22Rv1 (cell line): ENCODE measurements around the gene TTC21A.

Source experiments
- H3K27ac ChIP-seq: fragments of 450-650 bp; 2 replicates; pipeline ENCODE4 v1.5.1; 2017
- CTCF ChIP-seq: fragments of 450-650 bp; IDR thresholded peaks from 2 replicates; pipeline ENCODE4 v1.5.1; 2017; ENCODE audit warnings: mild to moderate bottlenecking
- ZFX ChIP-seq: fragments of 450-650 bp; IDR thresholded peaks from 2 replicates; pipeline ENCODE4 v1.6.1; 2017; ENCODE audit warnings: antibody characterized with exemption, borderline replicate concordance

Gene TTC21A

GRCh38 chr3:39184968-39185285, 77.4 kb downstream of the TTC21A start:
- no peak overlapping the region for H3K27ac ChIP-seq
- TF ChIP-seq ZFX: no peak
- TF ChIP-seq CTCF: no peak

- TF ChIP-seq CTCF (no peak), ZFX (no peak)
- no peak overlapping the region for H3K27ac ChIP-seq
These were observed 78.0 kb downstream of the TTC21A start for GRCh38 chr3:39185326-39185958.

- no peak for TF ChIP-seq CTCF
- no peak for TF ChIP-seq ZFX
- no peak overlapping the region for H3K27ac ChIP-seq
These were observed 78.6 kb downstream of the TTC21A start for GRCh38 chr3:39185959-39186691.

- H3K27ac ChIP-seq: no peak overlapping the region
- TF ChIP-seq CTCF (no peak), ZFX (no peak)
These were observed 79.2 kb downstream of the TTC21A start for GRCh38 chr3:39186692-39187151.

- H3K27ac ChIP-seq: no peak overlapping the region
- TF ChIP-seq CTCF (no peak), ZFX (no peak)
These were observed 80.1 kb downstream of the TTC21A start for GRCh38 chr3:39187372-39188155.
